HG03103 (cell line): ENCODE measurements around the gene MAP2.
"Not testable (repeated sequence)": the region's sequence is repeated elsewhere in the genome, so short reads cannot be mapped to it uniquely, and the experiment has no call there.

ENCODE experiments used
- ATAC-seq: cut with Tn5 transposase; IDR thresholded peaks from one replicate; pipeline ENCODE4 v1.9.1; 2021; ENCODE audit warnings: low read depth; ENCODE audit not compliant: unreplicated experiment

MAP2 gene

GRCh38 chr2:209472112-209472832, 48.4 kb downstream of the MAP2 start:
- ATAC-seq: no peak

GRCh38 chr2:209472871-209473270, 49.0 kb downstream of the MAP2 start:
- no peak for ATAC-seq

- ATAC-seq: no peak
These were observed 50.1 kb downstream of the MAP2 start for GRCh38 chr2:209473930-209474419.

GRCh38 chr2:209474960-209475359, 51.1 kb downstream of the MAP2 start:
- no peak for ATAC-seq

GRCh38 chr2:209476367-209477208, 52.7 kb downstream of the MAP2 start:
- no peak for ATAC-seq

- not testable (repeated sequence) for ATAC-seq
These were observed 68.4 kb downstream of the MAP2 start for GRCh38 chr2:209492296-209492695.

- ATAC-seq: not testable (repeated sequence)
These were observed 71.3 kb downstream of the MAP2 start for GRCh38 chr2:209495068-209495620.

GRCh38 chr2:209495855-209496585, 72.2 kb downstream of the MAP2 start:
- ATAC-seq: no peak

- ATAC-seq: no peak
These were observed 72.7 kb downstream of the MAP2 start for GRCh38 chr2:209496586-209496982.

GRCh38 chr2:209498614-209499013, 74.8 kb downstream of the MAP2 start:
- ATAC-seq: no peak

GRCh38 chr2:209499069-209499468, 75.2 kb downstream of the MAP2 start:
- ATAC-seq: no peak

GRCh38 chr2:209501579-209501978, 77.7 kb downstream of the MAP2 start:
- no peak for ATAC-seq

GRCh38 chr2:209505410-209505809, 81.6 kb downstream of the MAP2 start:
- no peak for ATAC-seq

GRCh38 chr2:209508255-209508654, 84.4 kb downstream of the MAP2 start:
- ATAC-seq: no peak

GRCh38 chr2:209511637-209512036, 87.8 kb downstream of the MAP2 start:
- ATAC-seq: no peak

GRCh38 chr2:209512971-209513370, 89.1 kb downstream of the MAP2 start:
- no peak for ATAC-seq

- ATAC-seq: no peak
These were observed 93.6 kb downstream of the MAP2 start for GRCh38 chr2:209517436-209517835.

GRCh38 chr2:209519271-209519670, 95.4 kb downstream of the MAP2 start:
- ATAC-seq: no peak

GRCh38 chr2:209519906-209520305, 96.1 kb downstream of the MAP2 start:
- ATAC-seq: no peak

- no peak for ATAC-seq
These were observed 99.3 kb downstream of the MAP2 start for GRCh38 chr2:209523041-209523740.
